Mesothelial cell of epicardium (in vitro differentiated cells): Measurements from ENCODE around the gene NR1H2. TPM values are rescaled to one million over a fixed set of nuclear protein-coding genes. Genes with fewer than 3 reads are reported as not detected.

ENCODE experiments used
- DNase-seq, 2 experiments: peaks; one replicate each; pipeline ENCODE4 v3.0.0; 2021; ENCODE audit warnings: low spot score in 2 of 2; ENCODE audit not compliant: unreplicated experiment in 2 of 2
- H3K27ac Mint-ChIP-seq: 2 replicates; pipeline ENCODE4 v1.8.0; 2021; ENCODE audit warnings: mixed read lengths
- H3K27me3 Mint-ChIP-seq: 2 replicates; pipeline ENCODE4 v1.8.0; 2021; ENCODE audit warnings: low read depth, mixed read lengths
- H3K36me3 Mint-ChIP-seq: 2 replicates; pipeline ENCODE4 v1.8.0; 2021; ENCODE audit warnings: mixed read lengths
- H3K4me1 Mint-ChIP-seq: 2 replicates; pipeline ENCODE4 v1.8.0; 2021; ENCODE audit warnings: mixed read lengths
- H3K4me3 Mint-ChIP-seq: 2 replicates; pipeline ENCODE4 v1.8.0; 2021; ENCODE audit warnings: mild to moderate bottlenecking, moderate library complexity, mixed read lengths
- H3K9me3 Mint-ChIP-seq: 2 replicates; pipeline ENCODE4 v1.8.0; 2021; ENCODE audit warnings: mixed read lengths
- CTCF ChIP-seq: fragments of 200-600 bp; sonication (generic); IDR thresholded peaks from one replicate; pipeline ENCODE4 v1.5.0; 2021; ENCODE audit warnings: antibody characterized with exemption; ENCODE audit not compliant: unreplicated experiment
- total RNA-seq: library from RNA; stranded (reverse); gene quantifications from 3 replicates; pipeline ENCODE4 v1.2.1, GENCODE V29; 2021

The NR1H2 gene
- total RNA-seq, 1 donor from 2014 or later: 39.1 TPM

GRCh38 chr19:50362030-50362412, 14.2 kb upstream of the NR1H2 start:
- H3K27ac Mint-ChIP-seq: no peak overlapping the region
- no peak overlapping the region for H3K4me3 Mint-ChIP-seq
- peaks cover 19% of the 10 kb centered on the region for H3K36me3 Mint-ChIP-seq
- H3K4me1 Mint-ChIP-seq: no peaks in the 10 kb centered on the region
- no peaks in the 10 kb centered on the region for H3K9me3 Mint-ChIP-seq
- no peak for TF ChIP-seq CTCF
- no peaks in the 10 kb centered on the region for H3K27me3 Mint-ChIP-seq
- no peak for DNase-seq

DNA sequence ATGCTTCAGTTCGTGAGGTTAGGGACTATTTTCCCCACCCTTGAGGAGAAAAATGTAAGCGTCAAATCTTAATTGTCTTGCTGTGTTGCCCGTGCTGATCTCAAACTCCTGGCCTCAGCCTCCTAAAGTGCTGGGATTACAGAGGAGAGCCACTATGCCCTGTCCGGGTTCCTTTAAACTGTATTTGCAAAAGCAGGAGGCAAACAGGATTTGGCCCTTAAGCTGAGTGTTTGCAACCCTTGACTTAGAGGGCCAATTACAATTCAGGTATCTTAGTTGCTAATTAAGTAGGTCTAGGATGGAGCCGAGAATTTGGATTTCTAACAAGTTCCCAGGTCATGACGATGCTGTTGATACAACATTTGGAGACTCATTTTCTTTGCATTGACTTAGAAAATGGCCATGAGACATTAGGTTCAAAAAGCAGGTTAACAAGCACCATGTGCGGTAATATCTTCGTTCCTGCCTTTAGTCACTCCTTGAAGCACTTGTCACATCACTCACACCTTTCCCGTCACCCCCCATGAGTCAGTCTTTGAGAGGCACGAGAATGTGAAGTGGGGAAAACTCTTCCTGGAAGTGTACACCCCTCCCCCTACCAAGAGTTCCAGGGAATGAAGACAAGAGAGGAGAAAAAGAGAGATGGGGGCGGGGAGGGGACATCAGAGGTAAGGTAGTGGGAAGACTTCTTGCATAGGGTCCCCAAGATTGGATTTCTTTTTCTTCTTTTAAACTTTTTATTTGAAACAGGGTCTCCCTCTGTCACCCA, 13.4 kb upstream of the NR1H2 start:
- Mint-ChIP-seq H3K4me3 (no peak overlapping the region), H3K27me3 (no peaks in the 10 kb centered on the region), H3K4me1 (no peaks in the 10 kb centered on the region), H3K36me3 (peaks cover 17% of the 10 kb centered on the region), H3K9me3 (no peaks in the 10 kb centered on the region), H3K27ac (no peak overlapping the region)
- DNase-seq: no peak
- no peak for TF ChIP-seq CTCF

GRCh38 chr19:50365434-50366306, 10.6 kb upstream of the NR1H2 start, which contains the start of gene NAPSA:
NAPSA (minus strand) TSS chr19:50365639; CDS start chr19:50365621, 18 bp downstream.
- Mint-ChIP-seq H3K27ac (no peak within 1 kb of the TSS), H3K4me3 (no peak within 1 kb of the TSS)

DNA sequence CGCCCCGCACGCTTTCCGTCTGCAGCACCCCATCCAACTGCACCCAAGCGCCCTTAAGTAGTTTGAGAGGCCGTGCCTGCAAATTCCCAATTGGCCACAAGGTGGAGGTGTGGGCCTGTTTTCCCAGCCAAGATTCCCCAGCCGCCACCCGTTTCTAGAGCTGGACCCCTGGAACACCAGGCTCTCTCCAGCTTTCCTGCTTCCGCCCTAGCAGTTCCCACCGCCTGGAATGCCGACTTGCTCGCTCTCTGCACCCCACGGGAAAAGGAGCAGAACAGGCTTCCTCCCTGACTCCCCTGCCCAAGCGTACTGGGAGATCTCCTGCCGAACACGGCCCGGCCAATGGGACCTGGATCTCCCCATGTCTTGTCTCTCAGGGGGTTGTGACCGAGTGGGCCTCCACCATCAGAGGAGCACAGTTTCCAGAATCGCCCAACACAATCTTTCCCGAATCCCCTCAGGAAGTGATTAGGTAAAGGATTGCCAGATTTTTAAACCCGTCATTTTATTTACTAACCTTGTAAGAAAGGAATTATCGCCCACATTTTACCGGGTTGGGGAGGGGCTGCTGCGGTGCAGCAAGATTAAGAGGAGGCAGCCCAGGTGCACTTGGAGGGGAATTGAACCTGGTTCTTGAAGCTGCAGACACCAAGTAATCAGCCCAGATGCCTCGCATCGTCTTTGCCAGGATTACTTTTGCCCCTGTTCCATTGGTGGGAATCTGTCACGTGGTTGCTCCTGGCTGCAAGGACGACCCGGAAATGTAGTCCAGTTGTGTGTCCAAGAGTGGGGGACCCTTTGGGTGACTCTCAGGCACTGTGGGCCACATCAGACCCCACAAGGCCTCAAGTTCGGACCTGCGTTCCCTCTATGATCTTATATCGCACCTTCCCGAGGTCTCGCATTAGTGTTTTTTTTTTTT, 7.3 kb upstream of the NR1H2 start:
- peak; percentile 96 for TF ChIP-seq CTCF
- Mint-ChIP-seq H3K27me3 (no peaks in the 10 kb centered on the region), H3K36me3 (no peaks in the 10 kb centered on the region), H3K9me3 (no peaks in the 10 kb centered on the region), H3K4me1 (peaks cover 12% of the 10 kb centered on the region), H3K27ac (peak overlapping the region; percentile 96), H3K4me3 (peak overlapping the region; percentile 93)
- DNase-seq: peak; percentile 56 to 91

More at GRCh38 chr19:50365434-50366306, 10.6 kb upstream of the NR1H2 start, which contains the start of gene NAPSA:
- TF ChIP-seq CTCF: no peak
- Mint-ChIP-seq H3K9me3 (no peaks in the 10 kb centered on the region), H3K36me3 (no peaks in the 10 kb centered on the region), H3K27me3 (no peaks in the 10 kb centered on the region), H3K4me1 (peaks cover 12% of the 10 kb centered on the region)
- DNase-seq: no peak

- Mint-ChIP-seq H3K27me3 (no peaks in the 10 kb centered on the region), H3K4me3 (no peak overlapping the region), H3K4me1 (peaks cover 16% of the 10 kb centered on the region), H3K27ac (no peak overlapping the region), H3K9me3 (no peaks in the 10 kb centered on the region), H3K36me3 (peaks cover 2% of the 10 kb centered on the region)
- TF ChIP-seq CTCF: no peak
- no peak for DNase-seq
These were observed 4.3 kb upstream of the NR1H2 start for GRCh38 chr19:50371914-50372475.
